Endothelial cell of umbilical vein (primary cell): Measurements from ENCODE around the gene TEC. TPM values are rescaled to one million over a fixed set of nuclear protein-coding genes. Genes with fewer than 3 reads are reported as not detected.

ENCODE experiments used
- BruUV-seq: library from RNA; stranded (reverse); fragments of 400-500 nt; replicated peaks from 2 replicates; lab custom pipeline; 2021; lab: Mats Ljungman, UMichigan
- CTCF ChIA-PET: fragments of 300-600, 350-600 bp; sonication (Branson Sonifier 250); formaldehyde crosslinking; loops from one replicate; lab custom pipeline; 2021; ENCODE audit warnings: antibody characterized with exemption, inconsistent platforms; lab: Charles Lee
- POLR2A ChIA-PET: fragments of 300-600, 350-600 bp; sonication (Branson Sonifier 250); formaldehyde crosslinking; loops from one replicate; lab custom pipeline; 2021; ENCODE audit warnings: antibody characterized with exemption, inconsistent platforms; lab: Charles Lee
- DNase-seq: peaks from one replicate; pipeline ENCODE4 v3.0.0-alpha.2; 2011; ENCODE audit warnings: low read depth, low spot score
- FAIRE-seq: peaks from 2 replicates; lab custom pipeline; 2011; peaks lifted over from hg19 to GRCh38; lab: Jason Lieb, UNC
- H2AFZ ChIP-seq: 2 replicates; pipeline ENCODE4 v1.6.0; 2012; ENCODE audit warnings: low read depth, low read length, control low read depth, inconsistent platforms
- H3K27ac ChIP-seq: 2 replicates; pipeline ENCODE4 v1.5.1; 2011; ENCODE audit warnings: low read depth, mild to moderate bottlenecking, control low read depth, low read length, moderate library complexity; ENCODE audit not compliant: insufficient read depth
- H3K27me3 ChIP-seq, 2 experiments: 2 replicates each; pipeline versions ENCODE4 v1.6.0 to v1.6.1; 2011; ENCODE audit warnings: low read length in 2 of 2, mixed read lengths in 1 of 2; ENCODE audit not compliant: control insufficient read depth in 2 of 2, insufficient read depth in 2 of 2
- H3K36me3 ChIP-seq, 2 experiments: 2 replicates in 1 of 2; 3 replicates in 1 of 2; pipeline ENCODE4 v1.5.1; 2011; ENCODE audit warnings: low read length in 2 of 2, mild to moderate bottlenecking in 1 of 2, moderate library complexity in 1 of 2; ENCODE audit not compliant: control insufficient read depth in 2 of 2, insufficient read depth in 2 of 2; ENCODE audit errors: extremely low read depth in 1 of 2
- H3K4me1 ChIP-seq: 3 replicates; pipeline ENCODE4 v1.5.1; 2011; ENCODE audit warnings: mild to moderate bottlenecking, low read length; ENCODE audit not compliant: control insufficient read depth, insufficient read depth; ENCODE audit errors: extremely low read depth
- H3K4me2 ChIP-seq: 2 replicates; pipeline ENCODE4 v1.6.1; 2011; ENCODE audit warnings: low read length, control low read depth, mixed read lengths; ENCODE audit not compliant: insufficient read depth
- H3K4me3 ChIP-seq, 3 experiments: fragments of 200-600 bp in 1 of 3; sonication (generic), shearing (Covaris generic) in 1 of 3; replicated peaks in 1 of 3; 2 replicates each; pipeline ENCODE4 v1.5.1; 2011 to 2016; ENCODE audit warnings: control low read depth in 3 of 3, low read length in 3 of 3, mild to moderate bottlenecking in 2 of 3, inconsistent platforms in 1 of 3, low read depth in 1 of 3, moderate library complexity in 1 of 3; ENCODE audit not compliant: insufficient read depth in 1 of 3
- H3K79me2 ChIP-seq: 2 replicates; pipeline ENCODE4 v1.6.0; 2012; ENCODE audit warnings: low read length, inconsistent platforms; ENCODE audit not compliant: control insufficient read depth, insufficient read depth
- H3K9ac ChIP-seq: replicated peaks from 2 replicates; pipeline ENCODE3; 2011; ENCODE audit warnings: low read length, control low read depth; ENCODE audit not compliant: insufficient read depth; ENCODE audit errors: extremely low read depth
- H3K9me1 ChIP-seq: replicated peaks from 3 replicates; pipeline ENCODE4 v1.6.0; 2011; ENCODE audit warnings: mild to moderate bottlenecking, low read length; ENCODE audit not compliant: control insufficient read depth, insufficient read depth; ENCODE audit errors: extremely low read depth
- H3K9me3 ChIP-seq: replicated peaks from 2 replicates; pipeline ENCODE4 v1.5.1; 2012; ENCODE audit warnings: low read length, inconsistent platforms; ENCODE audit not compliant: control insufficient read depth, insufficient read depth
- H4K20me1 ChIP-seq: replicated peaks from 2 replicates; pipeline ENCODE3; 2011; ENCODE audit warnings: mild to moderate bottlenecking, low read length; ENCODE audit not compliant: control insufficient read depth, insufficient read depth; ENCODE audit errors: extremely low read depth
- CTCF ChIP-seq, 2 donors: IDR thresholded peaks; 1 replicate in 1 of 2; 2 replicates in 1 of 2; pipeline ENCODE4 v1.5.1; 2011; ENCODE audit warnings: low read length in 2 of 2, mild to moderate bottlenecking in 2 of 2, moderate library complexity in 2 of 2, control low read depth in 1 of 2, inconsistent platforms in 1 of 2, low read depth in 1 of 2; ENCODE audit not compliant: insufficient read depth in 1 of 2; ENCODE audit errors: extremely low read depth in 1 of 2
- EZH2 ChIP-seq: IDR thresholded peaks from 2 replicates; pipeline ENCODE4 v1.6.1; 2012; ENCODE audit warnings: borderline replicate concordance, low read depth, mild to moderate bottlenecking, moderate library complexity, low read length, inconsistent platforms; ENCODE audit not compliant: severe bottlenecking
- FOS ChIP-seq: IDR thresholded peaks from 2 replicates; pipeline ENCODE4 v1.6.1; 2011; ENCODE audit warnings: mild to moderate bottlenecking, low read length, moderate library complexity, borderline replicate concordance; ENCODE audit not compliant: insufficient read depth
- GATA2 ChIP-seq: IDR thresholded peaks from 2 replicates; pipeline ENCODE4 v1.7.0; 2011; ENCODE audit warnings: low read depth, mild to moderate bottlenecking, moderate library complexity, mixed read lengths, low read length; ENCODE audit not compliant: insufficient read length, insufficient read depth
- JUN ChIP-seq: IDR thresholded peaks from 2 replicates; pipeline ENCODE4 v1.6.1; 2011; ENCODE audit warnings: borderline replicate concordance, low read depth; ENCODE audit not compliant: insufficient read length, insufficient read depth
- MAX ChIP-seq: IDR thresholded peaks from 2 replicates; pipeline ENCODE4 v1.6.1; 2011; ENCODE audit not compliant: insufficient read depth, insufficient read length
- MYC ChIP-seq: IDR thresholded peaks from one replicate; pipeline ENCODE4 v1.6.1; 2011; ENCODE audit warnings: mild to moderate bottlenecking, low read depth, low read length
- POLR2A ChIP-seq: IDR thresholded peaks from 2 replicates; pipeline ENCODE4 v1.6.1; 2012; ENCODE audit warnings: low read depth, mild to moderate bottlenecking, control low read depth, low read length
- POLR2AphosphoS5 ChIP-seq: IDR thresholded peaks from 2 replicates; pipeline ENCODE4 v1.6.1; 2012; ENCODE audit warnings: low read depth, mild to moderate bottlenecking, control low read depth, low read length, moderate library complexity; ENCODE audit not compliant: insufficient read depth
- dilution Hi-C: fragments of 300-500 bp; cut with MboI; formaldehyde crosslinking; loops from one replicate; pipeline ENCODE4 v1.15.0; 2019; ENCODE audit warnings: low sequenced_read_pairs; ENCODE audit not compliant: extremely low pct_ligation_motif_present
- intact Hi-C: fragments of 100-400 bp; cut with micrococcal nuclease; formaldehyde crosslinking; loops from one replicate; pipeline ENCODE4 v1.10.0; 2022
- polyA plus RNA-seq, 4 experiments: library from polyadenylated mRNA; depleted of rRNA in 3 of 4; stranded (reverse) in 3 of 4; unstranded in 1 of 4; fragments of >200 nt; gene quantifications; 2 replicates each; pipeline versions ENCODE4 v1.2.1 to v1.2.3, GENCODE V29; 2011 to 2012; ENCODE audit warnings: missing spikeins in 1 of 4
- total RNA-seq: library from RNA; stranded (reverse); gene quantifications from 2 replicates; pipeline ENCODE4 v1.2.3, GENCODE V29; 2021

TEC gene
- total and polyA plus RNA-seq, 2 donors (not counting 3 experiments of a cell fraction or from before 2014, with no cell fraction given): 0.08 to 0.86 TPM

- Histone ChIP-seq H3K27ac (no peak overlapping the region), H3K4me1 (peaks cover 5% of the 10 kb centered on the region), H3K9ac (no peak overlapping the region), H3K4me2 (no peak overlapping the region), H3K79me2 (no peaks in the 10 kb centered on the region), H3K4me3 (no peak overlapping the region), H2AFZ (no peak overlapping the region), H3K27me3 (peaks cover 3 to 4% of the 10 kb centered on the region in 2 experiments), H3K9me1 (no peaks in the 10 kb centered on the region), H4K20me1 (no peaks in the 10 kb centered on the region), H3K9me3 (no peaks in the 10 kb centered on the region), H3K36me3 (no peaks in the 10 kb centered on the region)
- DNase-seq (no peak), FAIRE-seq (no peak)
- CTCF ChIA-PET: no interaction called here
- POLR2A ChIA-PET: no interaction called here
- intact Hi-C loops (loop anchor here (2.0 kb wide), 1 partner anchor 25 kb away; no protein-coding TSS in a partner anchor), dilution Hi-C loops (no loop called here)
- BruUV-seq: no TSS peak
- TF ChIP-seq GATA2 (no peak), MYC (no peak), EZH2 (no peak), FOS (no peak), POLR2A (no peak), JUN (no peak), CTCF (IDR thresholded peaks at IDR 0.05; ENCODE audit: extremely low read depth in 1 of 2, insufficient read depth in 1 of 2, low read depth in 1 of 2, low read length in 2 of 2) (no peak), MAX (no peak), POLR2AphosphoS5 (no peak)
These were observed 75.6 kb downstream of the TEC start for GRCh38 chr4:48193921-48194468.
